K562 (cell line): ENCODE measurements around the gene LAMA3. TPM values are rescaled to one million over a fixed set of nuclear protein-coding genes. Genes with fewer than 3 reads are reported as not detected.

Experiments
- ARID3A ChIP-seq: IDR thresholded peaks from 2 replicates; pipeline ENCODE4 v1.6.1; 2012; ENCODE audit warnings: low read depth, low read length, improper control_type of control experiment, borderline replicate concordance
- DMBX1 ChIP-seq: fragments of 250-450 bp; sonication (Bioruptor Pico); IDR thresholded peaks from 2 replicates; pipeline ENCODE4 v1.8.0; 2022; ENCODE audit warnings: inconsistent platforms, mild to moderate bottlenecking, moderate library complexity, borderline replicate concordance
- MGA ChIP-seq: fragments of 450-650 bp; IDR thresholded peaks from 2 replicates; pipeline ENCODE4 v1.6.1; 2016; ENCODE audit warnings: mild to moderate bottlenecking, moderate library complexity
- NCOR1 ChIP-seq: fragments of 450-650 bp; IDR thresholded peaks from 2 replicates; pipeline ENCODE4 v1.6.1; 2016; ENCODE audit warnings: mild to moderate bottlenecking, moderate library complexity
- PCBP1 ChIP-seq: fragments of 200-400 bp; formaldehyde crosslinking; IDR thresholded peaks from 2 replicates; pipeline ENCODE4 v1.6.1; 2018; ENCODE audit warnings: mild to moderate bottlenecking, low read depth, low read length; ENCODE audit not compliant: poor library complexity, severe bottlenecking
- PTBP1 ChIP-seq: fragments of 200-400 bp; formaldehyde crosslinking; IDR thresholded peaks from 2 replicates; pipeline ENCODE4 v1.6.1; 2017; ENCODE audit warnings: low read depth, low read length
- RBM15 ChIP-seq: fragments of 200-400 bp; formaldehyde crosslinking; IDR thresholded peaks from 2 replicates; pipeline ENCODE4 v1.6.1; 2018; ENCODE audit warnings: mild to moderate bottlenecking, low read length, moderate library complexity; ENCODE audit not compliant: insufficient read depth
- ZNF347 ChIP-seq: fragments of 450-650 bp; formaldehyde crosslinking; IDR thresholded peaks from 2 replicates; pipeline ENCODE4 v1.4.0; 2020; ENCODE audit warnings: low read depth, mild to moderate bottlenecking, moderate library complexity
- ZNF583 ChIP-seq: fragments of 250-450 bp; sonication (Bioruptor Pico); IDR thresholded peaks from 2 replicates; pipeline ENCODE4 v1.4.0; 2020
- ZNF778 ChIP-seq: fragments of 450-650 bp; formaldehyde crosslinking; IDR thresholded peaks from 2 replicates; pipeline ENCODE4 v1.4.0; 2020; ENCODE audit warnings: mild to moderate bottlenecking, moderate library complexity
- polyA plus RNA-seq, 8 experiments: library from polyadenylated mRNA; depleted of rRNA in 4 of 8; stranded (reverse) in 5 of 8; unstranded in 3 of 8; fragments of >200 nt; fragmentation: Nextera tagmentation in 2 of 8; fragmentation: Illumina TruSeq in 1 of 8; extraction: Ambion mirVana in 2 of 8; extraction: Trizol in 1 of 8; gene quantifications; 2 replicates each; pipeline versions ENCODE4 v1.2.1 to v1.2.3, GENCODE V29; 2011 to 2014; ENCODE audit warnings: inconsistent platforms in 1 of 8, missing spikeins in 1 of 8
- total RNA-seq, 7 experiments: library from RNA; depleted of rRNA in 6 of 7; stranded (reverse); fragments of >200 nt in 6 of 7; fragmentation: Illumina TruSeq in 2 of 7; extraction: Trizol in 2 of 7; gene quantifications; 2 replicates each; pipeline versions ENCODE4 v1.2.1 to v1.2.3, GENCODE V29; 2011 to 2021; ENCODE audit warnings: low replicate concordance in 1 of 7
- TF ChIP-seq, protein P1 (sequence below): fragments of 250-450 bp; sonication (Bioruptor Pico); IDR thresholded peaks from 2 replicates; pipeline ENCODE4 v1.4.0; 2020

LAMA3 gene
- total and polyA plus RNA-seq, 9 of the 15 experiments (the other 6 are each of a cell fraction or from before 2014, with no cell fraction given) = 0.07 TPM; not detected in 8

GRCh38 chr18:23964282-23965238, 275.3 kb downstream of the LAMA3 start (continued):
- TF ChIP-seq MGA = no peak
- no peak for TF ChIP-seq RBM15
- TF ChIP-seq ZNF778 (CRISPR knock-in tag) = no peak
- TF ChIP-seq PCBP1 = no peak
- TF ChIP-seq PTBP1 = no peak
- no peak for TF ChIP-seq ZNF347 (CRISPR knock-in tag)
- TF ChIP-seq NCOR1 = no peak
- no peak for TF ChIP-seq DMBX1 (CRISPR knock-in tag)
- TF ChIP-seq, protein P1, sequence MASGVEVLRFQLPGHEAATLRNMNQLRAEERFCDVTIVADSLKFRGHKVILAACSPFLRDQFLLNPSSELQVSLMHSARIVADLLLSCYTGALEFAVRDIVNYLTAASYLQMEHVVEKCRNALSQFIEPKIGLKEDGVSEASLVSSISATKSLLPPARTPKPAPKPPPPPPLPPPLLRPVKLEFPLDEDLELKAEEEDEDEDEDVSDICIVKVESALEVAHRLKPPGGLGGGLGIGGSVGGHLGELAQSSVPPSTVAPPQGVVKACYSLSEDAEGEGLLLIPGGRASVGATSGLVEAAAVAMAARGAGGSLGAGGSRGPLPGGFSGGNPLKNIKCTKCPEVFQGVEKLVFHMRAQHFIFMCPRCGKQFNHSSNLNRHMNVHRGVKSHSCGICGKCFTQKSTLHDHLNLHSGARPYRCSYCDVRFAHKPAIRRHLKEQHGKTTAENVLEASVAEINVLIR (CRISPR knock-in tag) = no peak
- TF ChIP-seq ZNF583 (CRISPR knock-in tag) = no peak
- TF ChIP-seq ARID3A = no peak
